Esophagus muscularis mucosa (tissue), 4 donors: ENCODE results near the gene CAPRIN1.

Experiments
- EP300 ChIP-seq: sonication (generic); formaldehyde crosslinking; IDR thresholded peaks from one replicate; pipeline ENCODE4 v1.6.1; 2017; ENCODE audit warnings: antibody characterized with exemption
- POLR2A ChIP-seq: fragments of 450-650 bp; IDR thresholded peaks from one replicate; pipeline ENCODE4 v1.6.1; 2017; ENCODE audit warnings: antibody characterized with exemption, moderate library complexity, mild to moderate bottlenecking, low read depth
- POLR2AphosphoS5 ChIP-seq, 2 donors: sonication (generic); formaldehyde crosslinking; IDR thresholded peaks; one replicate each; pipeline ENCODE4 v1.6.1; 2017; ENCODE audit warnings: antibody characterized with exemption in 2 of 2
- TF ChIP-seq, protein P1 (sequence below), 3 experiments: fragments of 200-600 bp in 2 of 3; fragments of 450-650 bp in 1 of 3; sonication (generic) in 2 of 3; IDR thresholded peaks; one replicate each; pipeline ENCODE4 v1.5.1; 2017 to 2019; ENCODE audit warnings: antibody characterized with exemption in 3 of 3, mild to moderate bottlenecking in 2 of 3, moderate library complexity in 1 of 3

DNA sequence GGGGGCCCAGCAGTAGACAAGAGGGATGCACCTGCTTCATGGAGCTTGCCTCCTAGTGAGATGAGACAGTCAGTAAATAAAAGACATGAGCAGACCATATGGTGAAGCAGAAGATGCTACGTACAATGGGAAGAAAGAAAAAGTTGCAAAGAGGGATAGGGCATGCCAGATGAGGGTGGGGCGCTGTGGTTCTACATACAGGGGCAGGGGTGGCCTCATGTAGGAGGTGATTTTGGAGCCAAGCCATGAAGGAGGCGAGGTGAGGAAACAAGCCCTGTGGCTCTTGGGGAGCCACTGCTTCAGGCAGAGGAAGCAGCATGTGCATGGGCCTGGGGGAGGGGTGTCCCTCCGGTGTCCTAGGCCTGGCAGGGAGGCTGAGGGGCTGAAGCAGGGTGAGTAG lies 69.1 kb downstream of the CAPRIN1 start:
- TF ChIP-seq, protein P1, sequence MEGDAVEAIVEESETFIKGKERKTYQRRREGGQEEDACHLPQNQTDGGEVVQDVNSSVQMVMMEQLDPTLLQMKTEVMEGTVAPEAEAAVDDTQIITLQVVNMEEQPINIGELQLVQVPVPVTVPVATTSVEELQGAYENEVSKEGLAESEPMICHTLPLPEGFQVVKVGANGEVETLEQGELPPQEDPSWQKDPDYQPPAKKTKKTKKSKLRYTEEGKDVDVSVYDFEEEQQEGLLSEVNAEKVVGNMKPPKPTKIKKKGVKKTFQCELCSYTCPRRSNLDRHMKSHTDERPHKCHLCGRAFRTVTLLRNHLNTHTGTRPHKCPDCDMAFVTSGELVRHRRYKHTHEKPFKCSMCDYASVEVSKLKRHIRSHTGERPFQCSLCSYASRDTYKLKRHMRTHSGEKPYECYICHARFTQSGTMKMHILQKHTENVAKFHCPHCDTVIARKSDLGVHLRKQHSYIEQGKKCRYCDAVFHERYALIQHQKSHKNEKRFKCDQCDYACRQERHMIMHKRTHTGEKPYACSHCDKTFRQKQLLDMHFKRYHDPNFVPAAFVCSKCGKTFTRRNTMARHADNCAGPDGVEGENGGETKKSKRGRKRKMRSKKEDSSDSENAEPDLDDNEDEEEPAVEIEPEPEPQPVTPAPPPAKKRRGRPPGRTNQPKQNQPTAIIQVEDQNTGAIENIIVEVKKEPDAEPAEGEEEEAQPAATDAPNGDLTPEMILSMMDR (IDR thresholded peaks at IDR 0.05), result no peak
- no peak for TF ChIP-seq POLR2A
- TF ChIP-seq POLR2AphosphoS5 (IDR thresholded peaks at IDR 0.05), result no peak
- TF ChIP-seq EP300, result no peak
